Kidney epithelial cell (primary cell): Measurements from ENCODE around the gene DCDC2C. TPM values are rescaled to one million over a fixed set of nuclear protein-coding genes. Genes with fewer than 3 reads are reported as not detected.

Experiments
- DNase-seq: peaks from one replicate; pipeline ENCODE4 v3.0.0-alpha.2; 2010; ENCODE audit warnings: low read depth
- H3K27me3 ChIP-seq: 2 replicates; pipeline ENCODE4 v1.6.0; 2011; ENCODE audit warnings: low read length; ENCODE audit not compliant: control insufficient read depth, insufficient read depth
- H3K36me3 ChIP-seq: 2 replicates; pipeline ENCODE4 v1.5.1; 2011; ENCODE audit warnings: low read length; ENCODE audit not compliant: control insufficient read depth, insufficient read depth
- H3K4me3 ChIP-seq: 2 replicates; pipeline ENCODE4 v1.5.1; 2011; ENCODE audit warnings: low read depth, mild to moderate bottlenecking, control low read depth, low read length
- total RNA-seq: library from RNA; depleted of rRNA; stranded (reverse); fragments of >200 nt; gene quantifications from 2 replicates; pipeline ENCODE4 v1.2.3, GENCODE V29; 2015
- TF ChIP-seq, protein P1 (sequence below): IDR thresholded peaks from 2 replicates; pipeline ENCODE4 v1.5.1; 2011; ENCODE audit warnings: mild to moderate bottlenecking, moderate library complexity, low read length, control low read depth, inconsistent platforms; ENCODE audit not compliant: insufficient read depth, poor library complexity, severe bottlenecking

Gene DCDC2C
- total RNA-seq, 1 donor from 2014 or later = not detected

DNA sequence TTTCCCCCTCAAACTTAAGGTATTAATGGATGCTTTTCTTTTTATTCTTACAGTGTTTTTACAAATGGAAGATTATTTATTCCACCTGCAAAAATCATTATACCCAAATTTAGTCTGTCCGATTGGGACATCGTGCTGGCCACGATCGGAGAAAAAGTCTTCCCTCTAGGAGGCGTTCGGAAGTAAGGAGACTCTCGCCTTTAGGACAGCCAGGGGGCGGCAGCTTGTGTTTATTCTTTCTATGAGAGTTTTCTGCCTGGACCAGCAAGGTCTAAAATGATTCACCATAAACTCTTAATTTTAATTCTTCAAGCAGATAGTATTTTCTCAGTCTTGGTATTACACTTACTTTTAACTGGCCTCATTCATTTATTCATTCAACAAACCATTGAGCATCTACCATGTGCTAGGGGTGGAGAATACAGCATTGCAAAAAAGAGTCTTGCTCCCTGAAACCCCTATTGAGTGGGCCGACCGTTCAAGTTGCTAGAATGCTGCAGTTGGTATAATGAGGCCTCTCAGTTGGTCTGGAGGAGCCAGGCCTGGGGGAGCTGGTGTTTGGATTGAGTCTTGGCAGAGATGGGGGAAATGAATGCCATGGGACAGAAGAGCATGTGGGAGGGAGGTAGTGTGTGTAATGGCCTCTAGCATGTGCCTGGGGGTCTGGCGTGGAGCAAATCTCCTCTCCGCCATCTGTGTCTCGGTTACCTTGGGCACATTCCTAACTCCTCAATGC is 38.7 kb downstream of the DCDC2C start:
- Histone ChIP-seq H3K36me3 (no peaks in the 10 kb centered on the region), H3K27me3 (no peaks in the 10 kb centered on the region), H3K4me3 (no peak overlapping the region)
- DNase-seq = no peak
- TF ChIP-seq, protein P1, sequence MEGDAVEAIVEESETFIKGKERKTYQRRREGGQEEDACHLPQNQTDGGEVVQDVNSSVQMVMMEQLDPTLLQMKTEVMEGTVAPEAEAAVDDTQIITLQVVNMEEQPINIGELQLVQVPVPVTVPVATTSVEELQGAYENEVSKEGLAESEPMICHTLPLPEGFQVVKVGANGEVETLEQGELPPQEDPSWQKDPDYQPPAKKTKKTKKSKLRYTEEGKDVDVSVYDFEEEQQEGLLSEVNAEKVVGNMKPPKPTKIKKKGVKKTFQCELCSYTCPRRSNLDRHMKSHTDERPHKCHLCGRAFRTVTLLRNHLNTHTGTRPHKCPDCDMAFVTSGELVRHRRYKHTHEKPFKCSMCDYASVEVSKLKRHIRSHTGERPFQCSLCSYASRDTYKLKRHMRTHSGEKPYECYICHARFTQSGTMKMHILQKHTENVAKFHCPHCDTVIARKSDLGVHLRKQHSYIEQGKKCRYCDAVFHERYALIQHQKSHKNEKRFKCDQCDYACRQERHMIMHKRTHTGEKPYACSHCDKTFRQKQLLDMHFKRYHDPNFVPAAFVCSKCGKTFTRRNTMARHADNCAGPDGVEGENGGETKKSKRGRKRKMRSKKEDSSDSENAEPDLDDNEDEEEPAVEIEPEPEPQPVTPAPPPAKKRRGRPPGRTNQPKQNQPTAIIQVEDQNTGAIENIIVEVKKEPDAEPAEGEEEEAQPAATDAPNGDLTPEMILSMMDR = no peak

DNA sequence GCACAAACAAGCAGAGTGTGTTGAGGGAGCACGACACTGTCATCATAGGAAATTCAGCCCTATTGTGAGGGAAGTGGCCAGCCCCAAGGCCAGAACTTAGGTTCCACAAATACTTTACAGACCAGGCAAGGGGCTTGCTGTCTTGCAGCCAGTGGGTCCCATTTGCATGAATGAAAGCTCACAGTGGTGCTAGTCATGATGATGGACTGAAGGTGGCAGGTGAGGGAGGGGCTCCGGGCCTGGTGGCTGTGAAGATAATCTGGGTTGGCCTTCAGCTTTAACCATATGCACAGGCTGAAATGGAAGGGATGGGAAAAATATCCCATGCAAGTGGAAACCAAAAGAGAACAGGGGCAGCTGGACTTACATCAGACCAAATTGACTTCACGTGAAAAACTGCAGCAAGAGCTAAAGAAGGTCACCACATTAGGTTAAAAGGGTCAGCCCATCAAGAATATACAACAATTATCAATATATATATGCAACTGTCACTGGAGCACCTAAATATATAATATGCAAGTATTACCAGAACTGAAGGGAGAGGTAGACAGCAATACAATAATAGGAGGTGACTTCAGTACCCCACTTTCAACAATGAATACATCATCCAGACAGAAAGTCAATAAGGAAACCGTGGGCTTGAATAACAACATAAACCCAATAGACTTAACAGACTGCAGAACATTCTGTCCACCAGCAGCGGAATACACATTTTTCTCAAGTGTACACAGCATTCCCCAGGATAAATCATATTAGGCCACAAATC is 39.6 kb downstream of the DCDC2C start:
- TF ChIP-seq, protein P1 = no peak
- DNase-seq = no peak

DNA sequence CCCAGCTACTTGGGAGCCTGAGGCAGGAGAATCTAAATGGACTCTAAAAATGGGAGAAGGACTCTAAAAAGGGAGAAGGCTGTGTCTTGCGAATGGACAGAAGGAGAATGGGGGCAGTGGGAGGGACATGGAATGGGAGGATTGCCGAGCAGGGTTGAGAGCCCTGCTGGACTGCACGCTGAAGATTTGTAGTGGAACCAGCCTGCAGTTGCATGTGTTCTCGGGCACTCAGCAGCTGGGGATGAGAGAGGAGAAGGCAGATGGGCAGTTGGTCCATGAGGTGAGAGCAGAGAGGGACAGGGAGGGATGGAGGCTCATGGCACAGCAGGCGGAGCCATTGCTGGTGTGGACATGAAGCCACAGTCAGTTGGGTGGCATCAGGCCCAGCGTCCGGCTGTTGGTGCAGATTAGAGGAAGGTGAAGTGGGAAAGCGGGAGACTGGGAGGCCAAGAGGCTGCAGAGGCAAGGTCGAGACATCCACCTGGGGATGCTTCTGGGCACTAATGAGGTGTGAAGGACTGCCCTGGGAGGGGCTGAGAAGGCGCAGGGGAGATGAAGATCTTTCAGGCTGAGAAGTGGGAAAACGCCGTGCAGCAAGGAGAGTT is 40.7 kb downstream of the DCDC2C start:
- Histone ChIP-seq H3K4me3 (no peak overlapping the region), H3K36me3 (no peaks in the 10 kb centered on the region), H3K27me3 (no peaks in the 10 kb centered on the region)
- TF ChIP-seq, protein P1 = no peak
- no peak for DNase-seq

More for the DNA sequence above, 39.6 kb downstream of the DCDC2C start:
- no peak overlapping the region for H3K4me3 ChIP-seq
- no peaks in the 10 kb centered on the region for H3K36me3 ChIP-seq
- no peaks in the 10 kb centered on the region for H3K27me3 ChIP-seq

DNA sequence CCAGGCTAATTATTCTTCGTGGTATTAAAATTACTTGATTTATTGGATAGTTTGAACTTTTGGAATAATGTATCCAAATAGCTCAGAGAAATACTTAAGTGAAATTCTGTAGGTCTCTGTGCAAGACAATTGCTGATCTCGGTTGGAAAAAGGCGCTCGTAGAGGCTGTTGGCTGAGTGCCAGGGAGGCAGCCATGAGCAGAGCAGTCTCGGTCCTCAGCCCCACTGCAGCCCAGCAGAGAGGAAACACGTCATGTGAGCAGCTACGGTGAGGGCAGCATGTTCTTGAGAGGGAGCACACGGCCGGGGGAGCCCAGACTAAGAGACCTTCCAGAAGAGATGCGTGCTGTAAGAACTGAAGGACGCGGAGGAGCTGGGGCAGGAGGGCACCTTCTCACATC is 42.5 kb downstream of the DCDC2C start:
- H3K27me3 ChIP-seq = no peaks in the 10 kb centered on the region
- TF ChIP-seq, protein P1 = no peak
- no peak overlapping the region for H3K4me3 ChIP-seq
- no peaks in the 10 kb centered on the region for H3K36me3 ChIP-seq
- no peak for DNase-seq

DNA sequence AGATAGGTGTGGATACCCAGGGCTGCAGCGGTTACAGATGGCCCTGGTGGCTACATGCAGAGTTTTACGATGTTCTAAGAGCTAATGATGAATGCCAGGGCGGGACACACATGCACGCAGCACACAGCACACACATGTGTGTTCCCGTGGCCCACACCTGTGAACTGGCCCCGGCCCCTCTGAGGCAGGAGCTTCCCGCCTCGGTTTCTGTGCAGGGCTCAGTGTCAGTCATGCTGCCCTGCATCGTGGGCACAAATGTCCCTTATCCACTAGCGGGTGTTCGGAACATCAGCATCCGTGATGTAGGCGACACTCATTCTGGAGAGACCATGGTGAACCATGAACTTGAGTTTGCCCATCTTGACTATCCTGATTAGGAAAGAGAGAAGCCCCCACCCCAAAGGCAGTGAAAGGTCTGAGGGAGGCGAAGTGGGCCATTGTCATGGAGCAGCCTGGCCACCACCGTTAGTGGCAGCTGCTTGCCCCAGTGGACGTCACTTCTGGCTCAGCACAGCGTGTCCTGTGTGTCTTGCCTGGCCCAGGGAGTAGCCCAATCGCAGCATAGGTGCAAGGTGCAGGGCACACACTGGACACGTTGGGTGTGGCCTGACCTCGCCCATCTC is 43.8 kb downstream of the DCDC2C start:
- no peak overlapping the region for H3K4me3 ChIP-seq
- no peaks in the 10 kb centered on the region for H3K27me3 ChIP-seq
- DNase-seq = no peak
- TF ChIP-seq, protein P1 = no peak
- H3K36me3 ChIP-seq = no peaks in the 10 kb centered on the region
